Breast epithelium (tissue), 4 donors: ENCODE measurements around the gene SARS1. TPM values are rescaled to one million over a fixed set of nuclear protein-coding genes. Genes with fewer than 3 reads are reported as not detected.

Experiments used
- DNase-seq, 2 donors: peaks; one replicate each; pipeline ENCODE4 v3.0.0-alpha.2; 2019; ENCODE audit warnings: low spot score in 2 of 2
- H3K27ac ChIP-seq, 2 donors: fragments of 200-600 bp; sonication (generic) in 1 of 2; one replicate each; pipeline ENCODE4 v1.5.1; 2016 to 2019; ENCODE audit warnings: mild to moderate bottlenecking in 1 of 2
- H3K27me3 ChIP-seq, 2 donors: fragments of 200-600 bp; sonication (generic) in 1 of 2; one replicate each; pipeline versions ENCODE4 v1.5.1 to v1.6.0; 2017 to 2019; ENCODE audit warnings: control low read depth in 1 of 2, mild to moderate bottlenecking in 1 of 2
- H3K36me3 ChIP-seq: fragments of 200-600 bp; one replicate; pipeline ENCODE4 v1.5.1; 2019
- H3K4me1 ChIP-seq, 2 donors: fragments of 200-600 bp; sonication (generic); one replicate each; pipeline ENCODE4 v1.5.1; 2016 to 2019; ENCODE audit warnings: control low read depth in 1 of 2
- H3K4me3 ChIP-seq, 3 donors: fragments of 200-600 bp; sonication (generic); 1 replicate in 2 of 3; 2 replicates in 1 of 3; pipeline ENCODE4 v1.5.1; 2016 to 2019; ENCODE audit warnings: mild to moderate bottlenecking in 3 of 3, moderate library complexity in 2 of 3
- H3K9me3 ChIP-seq, 2 donors: fragments of 200-600 bp; sonication (generic) in 1 of 2; one replicate each; pipeline ENCODE4 v1.5.1; 2016 to 2019; ENCODE audit warnings: control low read depth in 1 of 2
- POLR2A ChIP-seq: fragments of 450-650 bp; IDR thresholded peaks from one replicate; pipeline ENCODE4 v1.6.1; 2016; ENCODE audit warnings: antibody characterized with exemption, mild to moderate bottlenecking, moderate library complexity
- POLR2AphosphoS5 ChIP-seq, 3 donors: sonication (generic); formaldehyde crosslinking; IDR thresholded peaks; one replicate each; pipeline ENCODE4 v1.6.1; 2017; ENCODE audit warnings: antibody characterized with exemption in 3 of 3
- intact Hi-C: fragments of 100-400 bp; cut with DNase I; formaldehyde crosslinking; loops from one replicate; pipeline ENCODE4 v1.15.1; 2023; ENCODE audit warnings: low total_unique reads
- total RNA-seq, 3 donors: library from RNA; depleted of rRNA; stranded (reverse); fragments of >200 nt; gene quantifications; one replicate each; pipeline ENCODE4 v1.1.0, GENCODE V29; 2016
- TF ChIP-seq, protein P1 (sequence below), 3 donors: fragments of 450-650 bp; IDR thresholded peaks; one replicate each; pipeline ENCODE4 v1.5.1; 2016 to 2017; ENCODE audit warnings: antibody characterized with exemption in 3 of 3, mild to moderate bottlenecking in 3 of 3, moderate library complexity in 3 of 3

The SARS1 gene
- total RNA-seq, 3 donors from 2014 or later, result 146 to 172 (median 161) TPM

DNA sequence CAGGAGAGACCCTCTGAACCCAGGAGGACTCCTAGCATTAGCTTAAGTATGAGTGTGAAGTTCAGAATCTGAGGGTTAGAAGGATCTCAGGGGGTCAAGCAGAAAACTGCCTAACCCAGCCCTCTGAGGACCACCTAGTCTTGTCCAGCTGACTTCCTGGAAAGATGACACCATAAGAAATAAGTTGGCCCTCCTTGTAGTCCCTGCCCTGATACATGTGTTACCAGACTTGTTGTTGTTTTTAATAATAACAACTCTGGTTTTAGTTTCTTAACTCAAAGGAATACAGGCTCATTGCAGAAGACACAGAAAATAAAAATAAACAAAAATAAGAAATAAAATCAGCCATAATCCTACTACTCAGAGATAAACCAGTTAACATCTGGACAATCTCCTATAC, 21.8 kb upstream of the SARS1 start:
- TF ChIP-seq, protein P1, sequence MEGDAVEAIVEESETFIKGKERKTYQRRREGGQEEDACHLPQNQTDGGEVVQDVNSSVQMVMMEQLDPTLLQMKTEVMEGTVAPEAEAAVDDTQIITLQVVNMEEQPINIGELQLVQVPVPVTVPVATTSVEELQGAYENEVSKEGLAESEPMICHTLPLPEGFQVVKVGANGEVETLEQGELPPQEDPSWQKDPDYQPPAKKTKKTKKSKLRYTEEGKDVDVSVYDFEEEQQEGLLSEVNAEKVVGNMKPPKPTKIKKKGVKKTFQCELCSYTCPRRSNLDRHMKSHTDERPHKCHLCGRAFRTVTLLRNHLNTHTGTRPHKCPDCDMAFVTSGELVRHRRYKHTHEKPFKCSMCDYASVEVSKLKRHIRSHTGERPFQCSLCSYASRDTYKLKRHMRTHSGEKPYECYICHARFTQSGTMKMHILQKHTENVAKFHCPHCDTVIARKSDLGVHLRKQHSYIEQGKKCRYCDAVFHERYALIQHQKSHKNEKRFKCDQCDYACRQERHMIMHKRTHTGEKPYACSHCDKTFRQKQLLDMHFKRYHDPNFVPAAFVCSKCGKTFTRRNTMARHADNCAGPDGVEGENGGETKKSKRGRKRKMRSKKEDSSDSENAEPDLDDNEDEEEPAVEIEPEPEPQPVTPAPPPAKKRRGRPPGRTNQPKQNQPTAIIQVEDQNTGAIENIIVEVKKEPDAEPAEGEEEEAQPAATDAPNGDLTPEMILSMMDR (IDR thresholded peaks at IDR 0.05), result no peak
- TF ChIP-seq POLR2AphosphoS5 (IDR thresholded peaks at IDR 0.05) (no peak), POLR2A (no peak)
- no peaks in the 10 kb centered on the region for H3K4me1 ChIP-seq
- H3K4me3 ChIP-seq, result no peak overlapping the region
- no peaks in the 10 kb centered on the region for H3K27me3 ChIP-seq
- no peak for DNase-seq
- H3K27ac ChIP-seq, result no peak overlapping the region
- H3K36me3 ChIP-seq, result no peaks in the 10 kb centered on the region
- intact Hi-C loops, result no loop called here
- H3K9me3 ChIP-seq, result no peaks in the 10 kb centered on the region

DNA sequence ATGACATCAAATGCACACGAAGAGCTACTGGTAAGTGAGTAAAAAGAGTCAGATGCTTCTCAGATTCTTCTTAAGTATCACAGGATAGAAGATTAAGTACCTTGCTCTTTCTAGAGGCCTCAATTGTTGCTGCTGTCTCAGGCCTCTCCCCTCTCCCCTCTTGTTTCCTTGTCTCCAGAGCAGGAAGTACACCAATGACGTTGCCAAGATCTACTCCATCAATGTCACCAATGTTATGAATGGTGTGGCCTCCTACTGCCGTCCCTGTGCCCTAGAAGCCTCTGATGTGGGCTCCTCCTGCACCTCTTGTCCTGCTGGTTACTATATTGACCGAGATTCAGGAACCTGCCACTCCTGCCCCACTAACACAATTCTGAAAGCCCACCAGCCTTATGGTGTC, 21.3 kb upstream of the SARS1 start:
- no peak for DNase-seq
- intact Hi-C loops, result no loop called here
- Histone ChIP-seq H3K9me3 (no peaks in the 10 kb centered on the region), H3K27me3 (no peaks in the 10 kb centered on the region), H3K27ac (no peak overlapping the region), H3K4me3 (no peak overlapping the region), H3K36me3 (no peaks in the 10 kb centered on the region), H3K4me1 (no peaks in the 10 kb centered on the region)
- TF ChIP-seq POLR2AphosphoS5 (IDR thresholded peaks at IDR 0.05) (no peak), POLR2A (no peak)
- TF ChIP-seq, protein P1 (IDR thresholded peaks at IDR 0.05), result no peak

DNA sequence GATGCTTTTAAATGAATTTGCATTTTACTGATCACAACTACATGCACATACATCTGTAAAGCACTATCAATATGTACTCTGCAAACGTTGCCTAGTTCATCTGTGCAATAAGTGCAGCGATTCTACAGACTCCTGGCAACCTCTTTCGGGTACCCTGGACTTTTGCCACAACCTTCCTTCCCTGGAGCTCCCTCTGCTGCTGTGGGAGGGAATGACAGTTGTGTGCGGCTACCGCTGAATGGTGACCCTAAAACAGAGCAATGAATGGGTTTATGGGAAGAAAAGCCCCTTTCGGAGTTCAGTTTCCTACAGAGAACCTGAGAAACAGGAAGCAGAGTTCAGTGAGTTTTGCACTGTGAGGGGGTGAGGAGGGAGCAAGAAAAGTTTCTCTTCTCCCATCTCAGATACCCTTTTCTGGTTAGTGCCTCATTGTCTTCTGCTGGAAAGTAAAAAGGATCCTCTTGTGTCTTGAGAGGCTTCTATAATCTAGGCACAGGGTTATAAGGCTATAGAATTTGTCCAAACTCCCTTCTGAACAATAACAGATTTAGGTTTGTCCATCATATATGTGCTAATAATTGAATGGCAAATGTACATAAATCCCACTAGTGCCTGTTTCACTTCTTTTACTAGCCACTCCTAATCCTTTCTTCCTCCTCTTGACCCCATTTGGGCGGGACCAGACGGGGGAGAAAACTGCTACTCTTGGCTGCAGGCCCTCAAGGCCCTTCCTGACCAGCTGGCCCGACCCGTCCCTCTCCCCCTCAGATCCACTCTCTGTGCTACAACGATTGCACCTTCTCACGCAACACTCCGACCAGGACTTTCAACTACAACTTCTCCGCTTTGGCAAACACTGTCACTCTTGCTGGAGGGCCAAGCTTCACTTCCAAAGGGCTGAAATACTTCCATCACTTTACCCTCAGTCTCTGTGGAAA, 19.8 kb upstream of the SARS1 start:
- no peak overlapping the region for H3K27ac ChIP-seq
- H3K9me3 ChIP-seq, result no peaks in the 10 kb centered on the region
- H3K4me1 ChIP-seq, result no peaks in the 10 kb centered on the region
- H3K4me3 ChIP-seq, result no peak overlapping the region
- no peaks in the 10 kb centered on the region for H3K36me3 ChIP-seq
- DNase-seq, result no peak
- intact Hi-C loops, result no loop called here
- TF ChIP-seq POLR2AphosphoS5 (IDR thresholded peaks at IDR 0.05), result no peak
- TF ChIP-seq, protein P1 (IDR thresholded peaks at IDR 0.05), result peak in 2 of 3 donors; percentile 44 to 53
- H3K27me3 ChIP-seq, result no peaks in the 10 kb centered on the region

DNA sequence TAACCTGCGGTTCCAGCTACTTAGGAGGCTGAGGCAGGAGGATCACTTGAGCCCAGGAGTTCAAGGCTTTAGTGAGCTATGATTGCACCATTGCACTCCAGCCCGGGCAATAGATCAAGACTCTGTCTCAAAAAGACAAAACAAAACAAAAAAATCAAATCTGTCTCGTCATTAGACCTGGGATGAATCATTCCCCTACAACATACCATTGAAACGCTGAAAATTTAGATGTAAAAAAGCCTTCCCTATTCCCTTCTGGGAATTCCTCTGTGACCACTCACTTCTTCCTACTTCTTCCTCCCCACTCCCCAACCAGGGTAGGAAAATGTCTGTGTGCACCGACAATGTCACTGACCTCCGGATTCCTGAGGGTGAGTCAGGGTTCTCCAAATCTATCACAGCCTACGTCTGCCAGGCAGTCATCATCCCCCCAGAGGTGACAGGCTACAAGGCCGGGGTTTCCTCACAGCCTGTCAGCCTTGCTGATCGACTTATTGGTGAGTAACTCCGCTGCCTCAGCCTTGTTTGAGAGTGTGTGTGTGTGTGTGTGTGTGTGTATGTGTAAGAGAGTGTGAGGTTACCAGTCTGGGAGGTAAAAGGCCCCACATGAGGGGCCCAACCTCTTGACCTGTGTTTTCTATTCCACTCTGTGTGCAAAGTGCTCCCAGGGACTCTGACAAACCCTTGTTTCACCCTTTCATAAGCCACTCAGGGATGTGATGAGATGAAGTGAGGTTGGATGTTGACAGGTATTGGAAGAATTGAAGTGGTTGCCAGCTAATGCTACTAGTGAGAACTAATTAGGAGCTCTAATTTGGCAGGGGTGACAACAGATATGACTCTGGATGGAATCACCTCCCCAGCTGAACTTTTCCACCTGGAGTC, 16.3 kb upstream of the SARS1 start:
- Histone ChIP-seq H3K4me1 (no peaks in the 10 kb centered on the region), H3K36me3 (no peaks in the 10 kb centered on the region), H3K9me3 (no peaks in the 10 kb centered on the region), H3K4me3 (no peak overlapping the region), H3K27me3 (no peaks in the 10 kb centered on the region), H3K27ac (peak overlapping the region in 1 of 2 donors; percentile 70)
- intact Hi-C loops, result no loop called here
- no peak for TF ChIP-seq POLR2AphosphoS5 (IDR thresholded peaks at IDR 0.05)
- TF ChIP-seq, protein P1 (IDR thresholded peaks at IDR 0.05), result no peak
- no peak for TF ChIP-seq POLR2A
- no peak for DNase-seq
